Astrocyte of the spinal cord (primary cell): ENCODE results near the gene LTBP2.

Source experiments
- DNase-seq: peaks from one replicate; pipeline ENCODE4 v3.0.0; 2011; ENCODE audit warnings: low read depth, low spot score
- H3K4me3 ChIP-seq: 2 replicates; pipeline ENCODE4 v1.5.1; 2011; ENCODE audit warnings: low read depth, mild to moderate bottlenecking, low read length, moderate library complexity
- CTCF ChIP-seq: IDR thresholded peaks from 2 replicates; pipeline ENCODE4 v1.5.1; 2012; ENCODE audit warnings: low read depth, mild to moderate bottlenecking, low read length, inconsistent platforms
- in situ Hi-C: cut with HindIII; loops from 2 replicates; pipeline ENCODE4 v1.10.0; 2017; ENCODE audit warnings: low sequenced_read_pairs

Gene LTBP2

DNA sequence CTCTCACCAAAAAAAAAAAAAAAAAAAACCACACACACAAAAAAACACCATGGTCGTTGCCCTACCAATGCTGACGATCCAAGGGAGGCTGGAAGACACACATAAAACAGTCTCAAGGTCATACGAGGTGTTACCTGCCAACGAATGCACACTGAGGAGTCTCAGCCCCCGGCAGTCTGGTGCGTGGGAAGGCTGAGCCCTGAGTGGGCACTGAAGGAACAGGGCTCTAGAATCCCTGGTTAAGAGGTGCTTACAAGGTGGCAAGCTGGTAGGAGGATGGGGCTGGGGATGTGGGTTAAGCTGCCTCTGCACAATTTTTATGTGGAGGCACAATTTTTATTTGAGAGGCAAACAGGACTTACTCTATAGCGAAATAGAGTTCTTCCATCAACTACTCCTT is 7.9 kb downstream of the LTBP2 start:
- TF ChIP-seq CTCF, result no peak
- in situ Hi-C loops, result no loop called here
- DNase-seq, result no peak

DNA sequence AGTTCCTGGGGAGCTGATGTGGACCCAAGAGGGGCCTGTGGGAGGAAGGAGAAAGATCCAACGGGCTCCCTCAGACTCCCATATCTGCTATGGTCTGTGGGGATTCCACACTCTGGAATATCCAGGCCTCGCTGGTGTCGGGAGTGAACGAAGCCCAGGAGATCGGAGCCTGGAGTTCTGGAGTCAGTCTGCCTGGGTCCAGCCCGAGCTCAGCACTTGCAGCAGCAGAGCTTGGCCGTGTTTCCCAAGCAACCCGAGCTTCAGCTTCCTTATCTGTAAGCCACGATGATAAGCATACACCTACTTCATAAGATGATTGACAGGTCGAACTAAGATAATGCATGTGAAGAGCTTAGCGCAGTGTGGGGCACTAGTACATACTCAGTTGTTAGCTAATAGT is 10.1 kb downstream of the LTBP2 start:
- in situ Hi-C loops, result no loop called here
- no peak for TF ChIP-seq CTCF
- H3K4me3 ChIP-seq, result no peak overlapping the region
- DNase-seq, result no peak

More for the DNA sequence above, 7.9 kb downstream of the LTBP2 start:
- no peak overlapping the region for H3K4me3 ChIP-seq

DNA sequence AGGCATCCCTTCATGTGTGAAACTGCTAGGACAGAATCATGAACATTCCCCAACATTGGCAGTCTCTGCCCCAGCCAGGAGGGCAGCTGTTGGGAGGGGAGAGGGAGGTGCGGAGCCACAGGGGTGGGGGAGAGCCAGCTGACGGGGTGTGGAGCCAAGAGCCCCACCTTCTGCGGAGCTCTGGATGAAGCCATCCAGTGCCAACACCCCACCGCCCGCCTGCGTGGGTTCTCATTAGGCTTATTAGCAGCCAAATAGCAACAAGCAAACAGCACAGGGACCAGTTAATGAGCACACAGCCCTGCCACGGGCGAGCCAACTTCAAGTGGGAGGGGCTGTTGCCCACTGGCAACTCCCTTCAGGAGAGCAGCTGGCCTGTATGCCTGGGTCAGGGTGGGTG is 12.1 kb downstream of the LTBP2 start:
- no peak for DNase-seq
- TF ChIP-seq CTCF, result no peak
- in situ Hi-C loops, result no loop called here
- no peak overlapping the region for H3K4me3 ChIP-seq

DNA sequence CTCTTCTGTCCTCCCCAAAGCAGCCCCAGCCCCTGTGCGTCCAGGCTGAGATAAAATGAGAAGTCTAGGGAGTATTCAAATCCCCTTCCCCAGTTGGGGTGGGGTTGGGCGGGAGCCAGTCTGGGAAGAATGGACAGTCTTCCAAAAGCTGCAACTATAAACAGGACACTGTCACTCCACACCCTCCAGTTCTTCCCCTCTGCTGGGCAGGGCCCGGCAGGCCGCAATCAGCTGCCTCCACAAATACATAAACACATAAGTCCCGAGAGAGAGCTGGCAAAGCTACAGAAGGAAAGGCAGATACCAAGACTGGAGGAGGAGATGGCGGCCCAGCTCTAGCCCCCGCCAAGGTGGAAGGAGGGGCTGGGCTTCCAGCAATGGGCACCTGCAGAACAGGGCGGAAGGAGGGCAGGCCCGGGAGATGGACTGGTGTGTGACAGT is 12.7 kb downstream of the LTBP2 start:
- TF ChIP-seq CTCF, result no peak
- no peak overlapping the region for H3K4me3 ChIP-seq
- DNase-seq, result no peak
- in situ Hi-C loops, result no loop called here

- peak; percentile 55 for DNase-seq
- no peak for TF ChIP-seq CTCF
- H3K4me3 ChIP-seq, result no peak overlapping the region
- in situ Hi-C loops, result no loop called here
Measured at GRCh38 chr14:74596741-74597450, 15.1 kb downstream of the LTBP2 start.

- H3K4me3 ChIP-seq, result no peak overlapping the region
- no peak for TF ChIP-seq CTCF
- DNase-seq, result peak; percentile 68
- in situ Hi-C loops, result no loop called here
Measured at GRCh38 chr14:74595006-74595735, 16.9 kb downstream of the LTBP2 start.
